Stimulated activated CD8-positive, alpha-beta memory T cell treated with anti-CD3 and anti-CD28 coated beads, Interleukin-2, amount 100 ng/mL, for 48 hours (primary cell): ENCODE measurements around the gene TMIGD3.
"Not testable (repeated sequence)": the region's sequence is repeated elsewhere in the genome, so short reads cannot be mapped to it uniquely, and the experiment has no call there.

ENCODE experiments used
- DNase-seq, 2 donors: peaks; one replicate each; pipeline ENCODE4 v3.0.0-alpha.2; 2020; ENCODE audit warnings: low read depth in 2 of 2

TMIGD3 gene

GRCh38 chr1:111503585-111504060, at the start of gene TMIGD3, which contains the start of gene ADORA3:
Gene TMIGD3, minus strand, starts transcription at chr1:111503633. Its CDS starts 279 bp downstream, at chr1:111503354.
Gene ADORA3, minus strand, starts transcription at chr1:111503633. Its CDS starts 279 bp downstream, at chr1:111503354.
- no peak for DNase-seq

- no peak for DNase-seq
These were observed 49.8 kb upstream of the TMIGD3 start for GRCh38 chr1:111553196-111553595.

GRCh38 chr1:111552587-111552986, 49.2 kb upstream of the TMIGD3 start:
- no peak for DNase-seq

- DNase-seq: no peak
These were observed 48.4 kb upstream of the TMIGD3 start for GRCh38 chr1:111551623-111552411.

GRCh38 chr1:111547786-111548185, 44.4 kb upstream of the TMIGD3 start:
- DNase-seq: not testable (repeated sequence)

- DNase-seq: no peak
These were observed 38.8 kb upstream of the TMIGD3 start for GRCh38 chr1:111542187-111542586.

- no peak for DNase-seq
These were observed 38.3 kb upstream of the TMIGD3 start for GRCh38 chr1:111541721-111542120.

GRCh38 chr1:111540928-111541327, 37.5 kb upstream of the TMIGD3 start:
- DNase-seq: no peak

- DNase-seq: no peak
These were observed 35.1 kb upstream of the TMIGD3 start for GRCh38 chr1:111538343-111539025.

GRCh38 chr1:111535256-111536191, 32.1 kb upstream of the TMIGD3 start:
- no peak for DNase-seq

GRCh38 chr1:111520053-111520452, 16.6 kb upstream of the TMIGD3 start:
- DNase-seq: no peak

GRCh38 chr1:111517469-111518225, 14.2 kb upstream of the TMIGD3 start:
- no peak for DNase-seq

GRCh38 chr1:111516005-111516535, 12.6 kb upstream of the TMIGD3 start:
- no peak for DNase-seq

GRCh38 chr1:111515291-111516004, 12.0 kb upstream of the TMIGD3 start:
- no peak for DNase-seq

- no peak for DNase-seq
These were observed 10.1 kb upstream of the TMIGD3 start for GRCh38 chr1:111513410-111514020.

GRCh38 chr1:111512931-111513330, 9.5 kb upstream of the TMIGD3 start:
- no peak for DNase-seq

GRCh38 chr1:111512132-111512889, 8.9 kb upstream of the TMIGD3 start:
- no peak for DNase-seq

- no peak for DNase-seq
These were observed 7.9 kb upstream of the TMIGD3 start for GRCh38 chr1:111511370-111511769.

- no peak for DNase-seq
These were observed 6.6 kb upstream of the TMIGD3 start for GRCh38 chr1:111509997-111510375.
